Uterus (tissue), 4 donors: Measurements from ENCODE around the gene SALL2. TPM values are rescaled to one million over a fixed set of nuclear protein-coding genes. Genes with fewer than 3 reads are reported as not detected.

Experiments used
- DNase-seq, 2 donors: peaks; one replicate each; pipeline ENCODE4 v3.0.0-alpha.2; 2019 to 2020
- H3K27ac ChIP-seq, 2 donors: fragments of 200-600 bp; sonication (generic); 1 replicate in 1 of 2; 2 replicates in 1 of 2; pipeline ENCODE4 v1.5.1; 2016 to 2018
- H3K27me3 ChIP-seq, 2 donors: fragments of 200-600 bp; sonication (generic); one replicate each; pipeline ENCODE4 v1.5.1; 2018 to 2019; ENCODE audit warnings: control low read depth in 1 of 2
- H3K36me3 ChIP-seq, 2 donors: fragments of 200-600 bp; sonication (generic); one replicate each; pipeline ENCODE4 v1.5.1; 2019; ENCODE audit warnings: control low read depth in 1 of 2
- H3K4me1 ChIP-seq, 2 donors: fragments of 200-600 bp; sonication (generic); one replicate each; pipeline ENCODE4 v1.5.1; 2018 to 2019; ENCODE audit warnings: control low read depth in 1 of 2
- H3K4me3 ChIP-seq, 2 donors: fragments of 200-600 bp; sonication (generic); 1 replicate in 1 of 2; 2 replicates in 1 of 2; pipeline ENCODE4 v1.5.1; 2018 to 2019; ENCODE audit warnings: mild to moderate bottlenecking in 1 of 2
- H3K9me3 ChIP-seq, 2 donors: fragments of 200-600 bp; sonication (generic); one replicate each; pipeline ENCODE4 v1.5.1; 2019; ENCODE audit warnings: control low read depth in 1 of 2
- POLR2A ChIP-seq, 2 donors: fragments of 450-650 bp; IDR thresholded peaks; one replicate each; pipeline ENCODE4 v1.6.1; 2016; ENCODE audit warnings: antibody characterized with exemption in 2 of 2, mild to moderate bottlenecking in 1 of 2, moderate library complexity in 1 of 2
- intact Hi-C: fragments of 100-400 bp; cut with DNase I; formaldehyde crosslinking; loops from one replicate; pipeline ENCODE4 v1.15.1; 2023; ENCODE audit warnings: low total_unique reads
- total RNA-seq, 4 donors: library from RNA; depleted of rRNA in 3 of 4; stranded (reverse); fragments of >200 nt in 3 of 4; gene quantifications; one replicate each; pipeline versions ENCODE4 v1.1.0 to v1.2.4, GENCODE V29; 2014 to 2023
- TF ChIP-seq, protein P1 (sequence below), 4 experiments: fragments of 200-600 bp in 2 of 4; fragments of 450-650 bp in 2 of 4; sonication (generic) in 2 of 4; IDR thresholded peaks; one replicate each; pipeline ENCODE4 v1.5.1; 2016 to 2019; ENCODE audit warnings: antibody characterized with exemption in 4 of 4, mild to moderate bottlenecking in 2 of 4, moderate library complexity in 1 of 4
- donor health status: DM: yes; HTN: yes; CAD: no.

The SALL2 gene
- total RNA-seq, 4 donors from 2014 or later: 0.26 to 28.8 (median 10.4) TPM

DNA sequence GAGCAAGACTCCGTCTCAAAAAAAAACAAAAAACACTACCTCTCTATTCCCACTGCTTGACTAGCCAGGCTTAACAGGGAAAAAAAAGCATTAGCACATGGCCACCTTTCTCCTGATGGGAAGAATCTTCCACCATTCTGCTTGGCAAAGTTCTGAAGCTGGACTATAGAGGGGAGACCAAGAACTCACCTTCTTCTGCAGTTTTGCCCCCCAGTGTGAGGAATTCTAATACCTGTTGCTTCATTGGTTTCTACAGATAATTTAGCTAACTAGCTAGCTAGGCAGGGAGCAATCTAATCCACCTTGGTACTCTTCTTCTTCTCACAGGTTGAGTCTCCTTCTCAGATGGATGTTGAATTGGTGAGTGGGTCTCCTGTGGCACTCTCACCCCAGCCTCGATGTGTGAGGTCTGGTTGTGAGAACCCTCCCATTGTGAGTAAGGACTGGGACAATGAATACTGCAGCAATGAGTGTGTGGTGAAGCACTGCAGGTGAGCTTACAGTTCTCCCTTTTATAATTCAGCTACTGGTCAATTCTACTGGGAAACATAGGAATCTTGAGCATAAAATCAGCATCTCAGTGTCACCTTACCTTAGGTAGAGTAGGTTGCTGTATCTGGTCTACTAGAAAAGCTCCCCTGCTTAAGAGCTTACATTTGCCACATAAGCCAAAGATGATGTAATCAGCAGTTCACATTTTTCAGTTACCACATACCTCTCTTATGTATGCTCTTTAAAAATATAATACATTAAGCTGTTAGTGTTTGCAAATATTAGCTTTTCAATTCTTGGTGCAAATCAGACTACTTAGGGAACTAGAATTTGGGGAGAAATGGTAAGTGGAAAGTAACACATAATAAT lies 31.0 kb downstream of the SALL2 start:
- Histone ChIP-seq H3K36me3 (no peaks in the 10 kb centered on the region), H3K4me1 (no peaks in the 10 kb centered on the region), H3K27me3 (no peaks in the 10 kb centered on the region), H3K27ac (no peak overlapping the region), H3K9me3 (no peaks in the 10 kb centered on the region), H3K4me3 (no peak overlapping the region)
- DNase-seq: no peak
- TF ChIP-seq POLR2A (IDR thresholded peaks at IDR 0.05): no peak
- TF ChIP-seq, protein P1, sequence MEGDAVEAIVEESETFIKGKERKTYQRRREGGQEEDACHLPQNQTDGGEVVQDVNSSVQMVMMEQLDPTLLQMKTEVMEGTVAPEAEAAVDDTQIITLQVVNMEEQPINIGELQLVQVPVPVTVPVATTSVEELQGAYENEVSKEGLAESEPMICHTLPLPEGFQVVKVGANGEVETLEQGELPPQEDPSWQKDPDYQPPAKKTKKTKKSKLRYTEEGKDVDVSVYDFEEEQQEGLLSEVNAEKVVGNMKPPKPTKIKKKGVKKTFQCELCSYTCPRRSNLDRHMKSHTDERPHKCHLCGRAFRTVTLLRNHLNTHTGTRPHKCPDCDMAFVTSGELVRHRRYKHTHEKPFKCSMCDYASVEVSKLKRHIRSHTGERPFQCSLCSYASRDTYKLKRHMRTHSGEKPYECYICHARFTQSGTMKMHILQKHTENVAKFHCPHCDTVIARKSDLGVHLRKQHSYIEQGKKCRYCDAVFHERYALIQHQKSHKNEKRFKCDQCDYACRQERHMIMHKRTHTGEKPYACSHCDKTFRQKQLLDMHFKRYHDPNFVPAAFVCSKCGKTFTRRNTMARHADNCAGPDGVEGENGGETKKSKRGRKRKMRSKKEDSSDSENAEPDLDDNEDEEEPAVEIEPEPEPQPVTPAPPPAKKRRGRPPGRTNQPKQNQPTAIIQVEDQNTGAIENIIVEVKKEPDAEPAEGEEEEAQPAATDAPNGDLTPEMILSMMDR (IDR thresholded peaks at IDR 0.05): no peak
- intact Hi-C loops: no loop called here

DNA sequence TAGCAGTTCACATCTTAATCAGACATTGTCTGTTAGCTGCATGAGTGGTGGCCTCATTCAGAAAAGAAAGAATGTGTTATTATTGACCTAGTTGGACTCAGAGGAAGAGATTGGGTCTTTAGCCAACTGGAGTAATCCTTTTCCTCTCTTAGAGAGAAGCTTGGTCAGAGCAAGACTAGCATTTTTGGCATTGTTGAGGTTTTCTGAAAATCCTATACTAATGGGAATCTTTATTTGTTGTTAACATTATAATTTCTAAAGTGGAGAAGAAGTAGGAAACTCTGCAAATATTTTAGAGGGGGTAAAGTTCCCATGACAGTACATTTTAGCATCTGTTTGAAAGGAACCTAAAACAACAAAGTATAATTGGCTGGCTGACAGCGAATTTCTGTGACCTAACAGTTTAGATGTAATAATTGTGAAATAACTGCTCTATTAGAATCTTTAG lies 39.5 kb downstream of the SALL2 start:
- Histone ChIP-seq H3K4me1 (no peaks in the 10 kb centered on the region), H3K27me3 (no peaks in the 10 kb centered on the region), H3K9me3 (no peaks in the 10 kb centered on the region), H3K36me3 (no peaks in the 10 kb centered on the region), H3K4me3 (no peak overlapping the region), H3K27ac (no peak overlapping the region)
- no peak for TF ChIP-seq POLR2A (IDR thresholded peaks at IDR 0.05)
- no peak for DNase-seq
- intact Hi-C loops: no loop called here

DNA sequence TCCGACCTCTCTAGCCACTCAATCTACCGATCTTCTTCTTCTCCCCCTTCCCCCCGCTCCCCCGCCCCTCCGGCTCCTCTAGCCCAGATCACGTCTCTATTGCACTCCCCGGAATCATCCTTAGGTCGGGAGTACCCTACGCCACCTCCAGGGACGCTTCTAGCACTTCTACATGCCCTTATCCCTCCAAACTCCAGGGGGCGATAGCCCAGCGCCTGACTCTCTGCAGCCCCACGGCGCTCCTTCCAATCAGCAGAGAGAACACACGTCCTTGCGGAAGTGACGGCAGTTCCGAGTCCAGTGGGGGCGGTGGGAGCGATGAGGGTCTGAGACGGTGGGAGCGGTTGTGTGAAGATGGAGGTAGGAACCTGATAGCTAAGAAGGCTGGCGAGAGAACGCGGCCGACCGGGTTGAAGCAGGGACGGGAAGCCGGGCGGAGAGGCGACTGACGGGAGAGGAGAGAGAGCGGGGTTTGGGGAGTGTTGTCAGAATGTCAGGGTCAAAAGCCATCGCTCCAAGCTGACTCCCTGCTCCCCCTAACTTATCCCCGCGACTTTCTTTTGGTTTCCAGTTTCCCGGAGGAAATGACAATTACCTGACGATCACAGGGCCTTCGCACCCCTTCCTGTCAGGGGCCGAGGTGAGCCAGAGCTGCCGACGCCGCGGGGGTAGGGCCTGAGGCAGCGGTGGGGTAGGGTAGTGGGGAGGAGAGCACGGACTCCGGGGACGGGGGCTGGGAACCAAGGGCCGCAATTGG lies 49.0 kb downstream of the SALL2 start, which contains the start of the genes RAB2B and TOX4:
Gene RAB2B, minus strand, starts transcription at position 35 of the 757 bp plus-strand sequence. CDS start 87 bp downstream, outside the sequence.
Gene TOX4, plus strand, starts transcription at position 271 of the 757 bp plus-strand sequence. Its CDS starts 84 bp downstream, at position 355.
- DNase-seq: peak; percentile 97
- TF ChIP-seq, protein P1 (IDR thresholded peaks at IDR 0.05): peak; percentile 98 to 99 (median 99)
- peak; percentile 35 to 72 for TF ChIP-seq POLR2A (IDR thresholded peaks at IDR 0.05)
- H3K4me3 ChIP-seq: peak within 1 kb of the TSS; percentile 56 to 82
- peak within 1 kb of the TSS; percentile 86 to 92 for H3K27ac ChIP-seq
- H3K27me3 ChIP-seq: no peaks in the 10 kb centered on the region
- intact Hi-C loops: no loop called here
- H3K9me3 ChIP-seq: no peaks in the 10 kb centered on the region
- H3K36me3 ChIP-seq: no peaks in the 10 kb centered on the region
- H3K4me1 ChIP-seq: peaks cover 5 to 14% of the 10 kb centered on the region in 2 donors

DNA sequence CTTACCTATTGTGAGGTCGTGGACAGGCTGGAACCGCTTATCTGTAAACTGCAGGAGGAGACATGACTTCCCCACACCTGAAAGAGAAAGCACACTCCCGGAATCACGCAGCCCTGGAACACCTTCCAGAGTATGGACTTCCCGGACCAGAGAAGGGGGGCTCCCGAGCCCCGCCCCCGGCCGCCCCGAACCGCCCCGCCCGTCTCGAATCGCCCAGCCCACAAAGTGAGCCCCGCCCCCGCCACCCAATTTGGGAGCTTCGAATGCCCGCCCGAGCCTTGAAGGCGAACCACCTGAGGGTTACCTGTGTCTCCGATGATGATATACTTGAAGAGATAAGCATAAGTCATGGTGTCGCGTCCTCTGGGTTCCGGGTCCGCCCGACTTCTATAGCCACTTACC lies 49.6 kb downstream of the SALL2 start:
- Histone ChIP-seq H3K36me3 (no peaks in the 10 kb centered on the region), H3K27ac (peak overlapping the region; percentile 86 to 92), H3K4me3 (peak overlapping the region; percentile 56 to 82), H3K27me3 (no peaks in the 10 kb centered on the region), H3K4me1 (peaks cover 5 to 14% of the 10 kb centered on the region in 2 donors), H3K9me3 (no peaks in the 10 kb centered on the region)
- DNase-seq: peak in 1 of 2 donors; percentile 86
- intact Hi-C loops: no loop called here
- TF ChIP-seq, protein P1 (IDR thresholded peaks at IDR 0.05): no peak
- no peak for TF ChIP-seq POLR2A (IDR thresholded peaks at IDR 0.05)

DNA sequence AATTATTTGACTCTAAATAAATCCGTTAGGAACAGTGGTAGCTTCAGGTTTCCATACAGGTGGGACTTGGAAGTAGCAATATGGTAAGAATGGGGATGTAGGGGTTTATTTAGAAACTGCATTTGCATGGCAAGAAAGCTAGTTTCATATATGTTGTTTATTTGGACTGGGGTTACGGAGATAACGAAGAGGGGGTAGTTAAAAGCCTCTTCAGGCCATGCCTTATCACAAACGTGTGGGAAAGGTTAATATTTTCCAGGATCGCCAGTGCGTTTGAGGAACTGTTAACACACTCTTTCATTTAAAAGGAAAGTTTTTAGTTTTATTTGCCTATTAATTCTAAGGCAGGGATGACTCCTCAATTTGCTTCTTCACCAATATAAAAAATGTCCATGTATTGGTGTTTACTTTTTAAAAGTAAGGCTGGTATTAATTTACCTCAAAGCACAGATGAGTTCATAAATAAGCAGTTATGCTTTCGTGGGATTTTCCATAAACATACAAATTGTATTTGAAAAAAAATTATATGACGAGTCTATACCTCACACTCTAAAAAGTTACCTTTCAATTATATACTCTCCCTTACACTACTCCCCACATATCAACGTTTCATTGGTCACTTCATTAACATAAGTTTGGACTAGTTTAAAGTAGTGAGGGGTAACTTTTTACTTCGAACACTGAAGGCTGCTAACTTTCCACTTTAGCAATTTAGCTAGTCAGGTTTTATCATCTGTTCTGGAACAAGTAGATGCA lies 50.2 kb downstream of the SALL2 start:
- intact Hi-C loops: no loop called here
- Histone ChIP-seq H3K4me3 (peak overlapping the region; percentile 56 to 82), H3K4me1 (peaks cover 5 to 14% of the 10 kb centered on the region in 2 donors), H3K9me3 (no peaks in the 10 kb centered on the region), H3K27ac (peak overlapping the region; percentile 86 to 92), H3K27me3 (no peaks in the 10 kb centered on the region), H3K36me3 (no peaks in the 10 kb centered on the region)
- DNase-seq: no peak
- TF ChIP-seq POLR2A (IDR thresholded peaks at IDR 0.05): no peak
- TF ChIP-seq, protein P1 (IDR thresholded peaks at IDR 0.05): no peak
